Erythroblast (primary cell): ENCODE results near the gene LTB4R2.

Experiments
- DNase-seq, 2 experiments: peaks; one replicate each; lab custom pipeline; 2025; lab: John Stamatoyannopoulos, UW
- GATA1 ChIP-seq: IDR thresholded peaks from 2 replicates; pipeline ENCODE4 v1.6.1; 2011; ENCODE audit warnings: low read depth, mild to moderate bottlenecking, control low read depth, low read length, moderate library complexity
- POLR2A ChIP-seq: IDR thresholded peaks from 2 replicates; pipeline ENCODE4 v1.6.1; 2011; ENCODE audit warnings: mild to moderate bottlenecking, low read length

Gene LTB4R2

GRCh38 chr14:24270537-24271133 lies 39.3 kb upstream of the LTB4R2 start:
- TF ChIP-seq GATA1, result no peak
- TF ChIP-seq POLR2A, result no peak
- no peak for DNase-seq

- peak; percentile 93 to 96 for DNase-seq
- TF ChIP-seq GATA1 (no peak), POLR2A (peak; percentile 81)
Observed at GRCh38 chr14:24271134-24271833, 38.7 kb upstream of the LTB4R2 start, which contains the start of gene RABGGTA. Gene RABGGTA, minus strand, starts transcription at chr14:24271597. Its CDS starts 482 bp downstream, at chr14:24271115.

- no peak for DNase-seq
- TF ChIP-seq GATA1 (no peak), POLR2A (peak; percentile 52)
Observed at GRCh38 chr14:24271834-24272263, 38.1 kb upstream of the LTB4R2 start.

- TF ChIP-seq POLR2A (no peak), GATA1 (no peak)
Observed at GRCh38 chr14:24272467-24272866, 37.5 kb upstream of the LTB4R2 start.

GRCh38 chr14:24273422-24273998 lies 36.4 kb upstream of the LTB4R2 start:
- TF ChIP-seq POLR2A (no peak), GATA1 (no peak)
- peak; percentile 23 for DNase-seq

More at GRCh38 chr14:24272467-24272866, 37.5 kb upstream of the LTB4R2 start:
- DNase-seq, result no peak

GRCh38 chr14:24274101-24274543 lies 35.8 kb upstream of the LTB4R2 start:
- TF ChIP-seq POLR2A (no peak), GATA1 (no peak)

GRCh38 chr14:24277071-24277470 lies 32.9 kb upstream of the LTB4R2 start:
- TF ChIP-seq GATA1 (no peak), POLR2A (no peak)
- no peak for DNase-seq

More at GRCh38 chr14:24274101-24274543, 35.8 kb upstream of the LTB4R2 start:
- peak; percentile 56 to 74 for DNase-seq

GRCh38 chr14:24277606-24278321 lies 32.2 kb upstream of the LTB4R2 start:
- TF ChIP-seq GATA1, result no peak
- TF ChIP-seq POLR2A, result no peak
- no peak for DNase-seq

- DNase-seq, result peak in 1 of 2 experiments; percentile 64
- TF ChIP-seq POLR2A (no peak), GATA1 (no peak)
Observed at GRCh38 chr14:24278424-24278823, 31.5 kb upstream of the LTB4R2 start.

GRCh38 chr14:24279301-24280186 lies 30.4 kb upstream of the LTB4R2 start:
- TF ChIP-seq GATA1, result no peak
- no peak for TF ChIP-seq POLR2A
- no peak for DNase-seq

- TF ChIP-seq POLR2A (no peak), GATA1 (no peak)
- no peak for DNase-seq
Observed at GRCh38 chr14:24280797-24281460, 29.0 kb upstream of the LTB4R2 start.

- no peak for TF ChIP-seq GATA1
- TF ChIP-seq POLR2A, result no peak
- DNase-seq, result no peak
Observed at GRCh38 chr14:24281636-24282035, 28.3 kb upstream of the LTB4R2 start.
